Stimulated activated naive CD8-positive, alpha-beta T cell treated with anti-CD3 and anti-CD28 coated beads, Interleukin-15, Interleukin-2, amounts not matched to agents 100 ng/mL and 50 ng/mL, for 24 hours (primary cell): Measurements from ENCODE around the gene POU3F3.

Experiments used
- H3K27ac Mint-ChIP-seq: one replicate; pipeline ENCODE4 v1.8.0; 2021; ENCODE audit warnings: mild to moderate bottlenecking, mixed read lengths
- H3K27me3 Mint-ChIP-seq: one replicate; pipeline ENCODE4 v1.8.0; 2021; ENCODE audit warnings: mixed read lengths
- H3K36me3 Mint-ChIP-seq: one replicate; pipeline ENCODE4 v1.8.0; 2021; ENCODE audit warnings: low read depth, mixed read lengths
- H3K4me1 Mint-ChIP-seq: one replicate; pipeline ENCODE4 v1.8.0; 2021; ENCODE audit warnings: low read depth, mixed read lengths
- H3K4me3 Mint-ChIP-seq: one replicate; pipeline ENCODE4 v1.8.0; 2021; ENCODE audit warnings: mild to moderate bottlenecking, mixed read lengths
- H3K9me3 Mint-ChIP-seq: one replicate; pipeline ENCODE4 v1.8.0; 2021; ENCODE audit warnings: mixed read lengths

POU3F3 gene

DNA sequence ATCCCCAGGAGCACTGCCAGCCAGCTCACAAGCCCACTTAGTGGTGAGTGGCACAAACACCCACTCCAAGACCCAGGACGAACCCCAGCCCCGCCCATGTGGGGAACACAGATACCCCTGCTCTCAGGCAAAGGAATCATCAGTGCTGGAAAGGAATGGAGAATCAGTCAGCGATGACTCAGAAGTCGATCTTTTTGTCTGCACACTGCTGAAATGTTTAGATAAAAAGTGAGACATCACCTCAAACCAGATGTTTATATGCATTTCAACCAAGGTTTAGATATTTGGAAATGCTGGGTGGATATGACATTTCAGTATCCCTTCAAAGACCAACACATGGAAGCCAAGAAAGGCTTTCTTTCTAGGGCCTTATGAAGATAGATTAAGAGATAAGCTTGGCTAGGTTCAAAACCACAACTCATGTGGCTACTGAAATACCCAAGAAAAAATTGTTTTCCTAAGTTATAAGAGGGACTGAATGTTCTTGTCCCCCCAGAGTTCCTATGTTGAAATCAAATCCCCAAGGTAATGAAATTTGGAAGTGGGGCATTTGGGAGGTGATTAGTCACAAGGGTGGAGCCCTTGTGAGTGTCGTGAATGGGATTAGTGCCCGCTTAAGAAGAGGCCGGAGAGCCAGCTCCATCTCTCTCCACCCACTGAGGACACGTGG, 43.7 kb downstream of the POU3F3 start:
- Mint-ChIP-seq H3K9me3 (peaks cover 3% of the 10 kb centered on the region), H3K4me3 (no peak overlapping the region), H3K4me1 (no peaks in the 10 kb centered on the region), H3K27ac (no peak overlapping the region), H3K27me3 (peaks cover 4% of the 10 kb centered on the region), H3K36me3 (no peaks in the 10 kb centered on the region)

DNA sequence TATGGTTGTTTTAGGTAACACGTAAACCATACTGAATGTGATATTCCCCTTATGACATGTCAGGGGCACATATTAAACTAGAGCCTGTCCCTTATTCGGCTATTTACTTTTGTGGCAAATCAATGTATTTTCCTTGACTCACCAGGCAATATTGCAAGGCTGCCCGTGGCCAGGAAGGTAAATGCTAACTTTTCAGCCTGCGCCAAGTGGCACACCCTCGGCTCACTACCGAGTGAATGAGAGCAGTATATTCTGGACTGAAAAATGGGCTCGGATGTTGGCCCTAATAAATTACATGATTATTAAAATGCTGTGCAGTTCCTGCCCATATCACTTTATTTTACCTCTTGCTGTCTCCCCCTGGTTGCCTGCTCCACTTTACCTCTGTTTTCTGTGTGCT, 46.7 kb downstream of the POU3F3 start:
- no peaks in the 10 kb centered on the region for H3K9me3 Mint-ChIP-seq
- H3K27me3 Mint-ChIP-seq: no peaks in the 10 kb centered on the region
- no peaks in the 10 kb centered on the region for H3K4me1 Mint-ChIP-seq
- no peak overlapping the region for H3K27ac Mint-ChIP-seq
- H3K36me3 Mint-ChIP-seq: no peaks in the 10 kb centered on the region
- H3K4me3 Mint-ChIP-seq: no peak overlapping the region

DNA sequence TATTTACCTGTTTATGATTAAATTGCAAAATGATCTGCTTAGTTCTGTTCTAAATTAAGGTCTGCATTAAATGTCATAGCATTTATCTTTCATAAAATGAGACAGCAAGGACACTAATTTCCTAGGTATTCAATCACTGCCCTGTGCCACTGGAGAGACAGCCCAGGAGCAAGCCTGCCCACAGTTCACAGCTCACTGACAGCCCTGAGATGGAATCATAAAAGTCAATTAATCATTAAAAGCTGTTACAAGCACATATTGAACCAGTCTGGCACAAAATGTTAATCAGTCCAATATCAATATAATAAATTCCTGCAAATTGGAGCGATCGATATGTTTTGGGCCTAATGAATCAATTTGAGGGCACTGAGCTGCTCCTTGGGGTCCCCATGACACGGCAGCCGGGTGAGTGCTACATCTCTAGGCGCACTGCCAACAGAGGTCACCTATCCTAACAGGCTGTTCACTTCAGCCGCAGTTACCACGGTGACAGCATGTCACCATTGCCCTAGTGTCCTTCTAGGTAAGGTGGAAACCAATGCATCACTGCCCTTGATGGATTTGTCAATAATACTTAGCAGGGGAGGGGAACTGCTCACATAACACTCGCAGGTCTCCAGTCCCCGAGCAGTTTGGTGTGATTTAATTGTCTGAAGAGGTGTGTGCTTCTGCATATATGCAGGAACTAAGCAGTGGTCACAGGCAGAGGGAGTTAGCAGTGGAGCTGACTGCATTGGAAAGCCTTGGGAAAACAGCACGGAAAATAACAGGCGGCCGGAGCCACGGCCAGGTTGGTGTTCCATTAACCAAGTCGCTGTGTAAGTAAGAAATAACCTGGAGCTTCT, 47.3 kb downstream of the POU3F3 start:
- H3K27ac Mint-ChIP-seq: no peak overlapping the region
- H3K4me3 Mint-ChIP-seq: no peak overlapping the region
- no peaks in the 10 kb centered on the region for H3K4me1 Mint-ChIP-seq
- no peaks in the 10 kb centered on the region for H3K9me3 Mint-ChIP-seq
- no peaks in the 10 kb centered on the region for H3K27me3 Mint-ChIP-seq
- H3K36me3 Mint-ChIP-seq: no peaks in the 10 kb centered on the region

DNA sequence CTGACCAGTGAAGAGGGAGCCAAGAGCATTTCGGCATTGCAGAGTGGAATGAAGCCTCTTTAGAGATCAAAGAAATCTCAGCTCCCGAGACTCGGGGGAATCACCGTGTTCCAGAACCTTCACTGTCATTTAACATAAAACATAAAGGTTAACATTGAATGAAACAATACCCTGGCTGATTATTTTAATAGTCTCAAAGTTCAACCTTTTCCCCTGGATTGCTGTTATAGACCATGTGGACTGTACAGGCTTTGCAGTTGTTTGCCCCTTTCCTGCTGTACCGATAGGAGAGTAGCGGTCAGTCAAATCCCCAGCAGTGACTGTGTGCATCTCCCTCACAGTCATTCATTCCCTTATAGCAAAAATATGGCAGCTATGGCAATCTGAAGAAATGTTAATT, 48.4 kb downstream of the POU3F3 start:
- peaks cover 4% of the 10 kb centered on the region for H3K27me3 Mint-ChIP-seq
- H3K9me3 Mint-ChIP-seq: no peaks in the 10 kb centered on the region

More for the DNA sequence above, 48.4 kb downstream of the POU3F3 start:
- H3K36me3 Mint-ChIP-seq: no peaks in the 10 kb centered on the region
- no peaks in the 10 kb centered on the region for H3K4me1 Mint-ChIP-seq
- no peak overlapping the region for H3K4me3 Mint-ChIP-seq
- H3K27ac Mint-ChIP-seq: no peak overlapping the region
